GF-D8 (cell line): Measurements from ENCODE around the gene SRPK2.
"Not testable (repeated sequence)": the region's sequence is repeated elsewhere in the genome, so short reads cannot be mapped to it uniquely, and the experiment has no call there.

Experiments
- DNase-seq: peaks from one replicate; lab custom pipeline; 2025; lab: John Stamatoyannopoulos, UW

SRPK2 gene

GRCh38 chr7:105304040-105304895, 84.5 kb downstream of the SRPK2 start:
- DNase-seq = no peak

- DNase-seq = not testable (repeated sequence)
These were observed 88.1 kb downstream of the SRPK2 start for GRCh38 chr7:105300587-105300986.

GRCh38 chr7:105298439-105298894, 90.3 kb downstream of the SRPK2 start:
- DNase-seq = no peak

DNA sequence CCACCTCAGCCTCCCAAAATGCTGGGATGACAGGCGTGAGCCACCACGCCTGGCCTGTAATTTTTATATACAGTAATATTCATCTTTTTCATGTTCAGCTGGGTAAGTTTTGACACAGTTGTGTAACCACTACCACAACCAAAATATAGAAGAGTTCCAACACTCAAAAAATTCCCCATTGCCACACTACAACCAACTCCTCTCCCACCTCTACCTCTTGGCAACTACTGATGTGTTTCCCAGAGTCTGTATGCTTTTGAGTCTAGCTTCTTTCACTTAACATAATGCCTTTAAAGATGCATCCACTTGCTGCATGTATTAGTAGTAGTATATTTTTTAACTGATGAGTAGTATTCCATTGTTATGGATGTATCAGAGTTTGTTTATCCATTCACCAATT, 90.7 kb downstream of the SRPK2 start:
- no peak for DNase-seq

DNA sequence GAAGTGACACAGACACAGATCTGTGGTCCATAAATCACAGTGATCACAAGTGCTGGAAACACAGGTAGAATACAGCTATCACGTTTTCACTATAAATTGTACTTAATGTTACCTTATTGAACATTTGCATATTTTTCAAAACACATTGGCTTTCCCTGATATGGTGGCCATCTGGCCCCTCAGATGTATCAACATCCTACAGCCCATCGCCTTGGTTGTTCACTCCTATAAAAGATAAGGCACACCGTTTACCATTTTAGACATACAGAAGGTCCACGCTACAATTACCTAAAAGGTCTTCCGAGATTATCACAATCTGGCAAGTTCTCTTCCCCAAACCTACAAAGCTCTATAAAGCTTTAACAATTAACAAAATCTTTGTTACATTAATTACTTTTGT, 91.4 kb downstream of the SRPK2 start:
- no peak for DNase-seq

DNA sequence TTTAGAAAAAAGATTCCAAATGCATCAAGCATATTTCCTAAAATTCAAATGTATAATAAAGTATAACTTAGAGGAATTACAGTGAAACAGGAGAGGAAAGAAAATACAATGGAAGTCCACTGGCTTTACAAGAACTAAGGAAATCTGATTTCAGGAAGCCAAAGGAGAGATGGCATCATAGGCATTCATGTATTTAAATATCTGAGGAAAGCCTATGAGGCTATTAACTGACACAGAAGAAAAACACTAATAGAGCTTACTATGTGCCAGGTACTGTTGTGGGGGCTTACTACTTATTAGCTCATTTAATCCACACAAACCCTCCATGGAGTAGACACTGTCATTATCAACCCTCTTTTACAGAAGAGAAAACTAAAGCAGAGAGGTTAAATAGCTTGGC, 92.2 kb downstream of the SRPK2 start:
- DNase-seq = no peak

- DNase-seq = no peak
These were observed 92.9 kb downstream of the SRPK2 start for GRCh38 chr7:105295596-105296352.

DNA sequence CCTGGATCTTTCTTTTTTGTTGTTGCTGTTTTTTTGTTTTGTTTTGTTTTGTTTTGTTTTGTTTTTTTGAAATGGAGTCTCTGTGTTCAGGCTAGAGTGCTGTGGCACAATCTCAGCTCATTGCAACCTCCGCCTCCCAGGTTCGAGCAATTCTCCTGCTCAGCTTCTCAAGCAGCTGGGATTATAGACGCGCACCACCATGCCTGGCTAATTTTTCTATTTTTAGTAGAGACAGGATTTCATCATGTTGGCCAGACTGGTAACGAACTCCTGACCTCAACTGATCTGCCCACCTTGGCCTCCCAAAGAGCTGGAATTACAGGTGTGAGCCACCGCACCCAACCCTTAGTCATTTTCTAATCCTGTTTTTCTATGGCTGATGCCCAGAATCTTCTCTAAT, 94.2 kb downstream of the SRPK2 start:
- not testable (repeated sequence) for DNase-seq

DNA sequence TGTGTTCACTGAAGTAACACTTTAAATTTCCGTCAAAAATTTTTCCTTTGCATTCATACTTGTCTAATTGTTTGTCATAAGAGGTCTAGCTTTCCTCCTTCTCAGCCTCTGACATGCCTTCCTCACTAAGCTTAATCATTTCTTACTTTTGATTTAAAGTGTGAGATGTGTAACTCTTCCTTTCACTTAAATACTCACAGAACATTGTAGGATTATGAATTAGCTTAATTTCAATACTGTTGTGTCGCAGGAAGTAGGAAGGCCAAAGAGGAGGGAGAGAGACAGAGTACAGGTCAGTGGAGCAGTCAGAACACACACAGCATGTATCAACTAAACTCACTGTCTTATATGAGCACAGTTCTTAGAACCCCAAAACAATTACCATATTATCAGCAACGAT, 99.0 kb downstream of the SRPK2 start:
- DNase-seq = no peak

GRCh38 chr7:105286441-105286840, 102.3 kb downstream of the SRPK2 start:
- DNase-seq = no peak

DNA sequence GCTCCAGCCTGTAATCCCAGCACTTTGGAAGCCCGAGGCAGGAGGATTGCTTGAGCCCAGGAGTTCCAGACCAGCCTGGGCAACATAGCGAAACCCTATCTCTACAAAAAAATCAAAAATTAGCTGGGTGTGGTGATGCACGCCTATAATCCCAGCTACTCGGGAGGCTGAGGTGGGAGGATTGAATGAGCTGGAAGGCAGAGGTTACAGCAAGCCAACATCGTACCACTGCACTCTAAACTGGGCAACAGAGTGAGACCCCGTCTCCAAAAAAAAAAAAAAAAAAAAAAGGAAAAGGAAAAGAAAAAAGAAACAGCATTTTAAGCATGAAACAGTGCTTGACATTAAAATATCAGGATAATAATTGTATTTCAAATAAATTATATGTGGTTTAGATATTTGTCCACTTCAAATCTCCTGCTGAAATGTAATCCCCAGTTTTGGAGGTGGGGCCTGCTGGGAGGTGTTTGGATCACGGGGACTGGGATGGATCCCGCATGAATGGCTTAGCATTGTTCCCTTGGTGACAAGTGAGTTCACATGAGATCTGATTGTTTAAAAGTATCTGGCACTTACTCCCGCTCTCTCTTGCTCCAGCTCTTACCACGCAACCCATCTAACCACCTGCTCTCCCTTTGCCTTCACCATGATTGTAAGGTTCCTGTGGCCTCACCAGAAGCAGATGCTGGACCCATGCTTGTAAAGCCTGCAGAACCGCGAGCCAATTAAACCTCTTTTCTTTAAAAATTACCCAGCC, 103.4 kb downstream of the SRPK2 start:
- no peak for DNase-seq

- DNase-seq = no peak
These were observed 104.7 kb downstream of the SRPK2 start for GRCh38 chr7:105284014-105284413.

DNA sequence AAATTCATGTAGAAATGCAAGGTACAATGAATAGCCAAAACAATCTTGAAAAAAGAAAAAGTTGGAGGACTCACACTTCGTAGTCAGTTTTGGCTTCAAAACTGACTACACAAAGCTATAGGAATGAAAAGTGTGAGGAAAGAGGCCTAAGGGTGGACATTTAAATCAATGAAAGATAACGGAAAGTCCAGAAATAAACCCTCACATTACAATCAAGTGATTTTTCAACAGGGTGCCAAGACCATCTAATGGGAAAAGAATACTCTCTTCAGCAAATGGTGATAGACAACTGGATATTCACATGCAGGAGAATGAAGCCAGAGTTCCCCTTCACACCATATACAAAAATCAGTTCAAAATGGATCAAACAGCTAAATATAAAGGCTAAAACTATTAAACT, 106.8 kb downstream of the SRPK2 start:
- DNase-seq = no peak

GRCh38 chr7:105279688-105280007, 109.1 kb downstream of the SRPK2 start:
- no peak for DNase-seq

- no peak for DNase-seq
These were observed 109.6 kb downstream of the SRPK2 start for GRCh38 chr7:105278973-105279687.

DNA sequence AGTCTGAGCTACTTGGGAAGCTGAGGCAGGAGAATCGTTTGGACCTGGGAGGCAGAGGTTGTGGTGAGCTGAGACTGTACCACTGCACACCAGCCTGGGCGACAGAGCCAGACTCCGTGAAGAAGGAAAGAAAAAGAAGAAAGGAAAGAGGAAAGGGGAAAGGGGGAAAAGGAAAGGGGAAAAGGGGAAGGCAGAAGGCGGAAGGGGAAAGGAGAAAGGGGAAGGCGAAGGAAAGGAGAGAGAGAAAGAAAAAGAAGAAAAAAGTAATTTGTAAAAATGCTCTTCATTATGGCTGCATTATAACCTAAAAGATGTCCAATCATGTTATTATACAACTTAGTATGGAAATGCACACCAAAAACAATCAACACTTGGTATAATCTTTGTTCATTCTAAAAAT, 110.2 kb downstream of the SRPK2 start:
- no peak for DNase-seq

- no peak for DNase-seq
These were observed 111.4 kb downstream of the SRPK2 start for GRCh38 chr7:105277341-105277740.

DNA sequence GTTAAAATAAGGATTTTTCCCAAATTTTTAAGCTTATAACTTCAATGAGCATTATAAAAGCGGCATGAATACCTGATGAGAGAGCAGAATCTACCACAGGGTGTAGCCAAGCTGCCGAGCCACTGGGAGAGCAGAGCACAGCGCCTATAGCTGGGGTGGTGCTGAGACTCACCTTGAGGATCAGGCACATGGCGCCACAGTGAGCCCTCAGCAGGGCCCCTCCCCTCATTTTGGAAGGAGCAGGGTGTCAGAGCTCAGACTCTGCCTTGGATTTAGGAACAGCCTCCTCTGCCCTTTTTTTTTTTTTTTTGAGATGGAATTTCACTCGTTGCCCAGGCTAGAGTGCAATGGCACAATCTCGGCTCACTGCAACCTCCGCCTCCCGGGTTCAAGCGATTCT, 118.6 kb downstream of the SRPK2 start:
- DNase-seq = no peak

GRCh38 chr7:105269397-105269796, 119.3 kb downstream of the SRPK2 start:
- no peak for DNase-seq

GRCh38 chr7:105268511-105269392, 120.0 kb downstream of the SRPK2 start:
- peak; percentile 44 for DNase-seq

DNA sequence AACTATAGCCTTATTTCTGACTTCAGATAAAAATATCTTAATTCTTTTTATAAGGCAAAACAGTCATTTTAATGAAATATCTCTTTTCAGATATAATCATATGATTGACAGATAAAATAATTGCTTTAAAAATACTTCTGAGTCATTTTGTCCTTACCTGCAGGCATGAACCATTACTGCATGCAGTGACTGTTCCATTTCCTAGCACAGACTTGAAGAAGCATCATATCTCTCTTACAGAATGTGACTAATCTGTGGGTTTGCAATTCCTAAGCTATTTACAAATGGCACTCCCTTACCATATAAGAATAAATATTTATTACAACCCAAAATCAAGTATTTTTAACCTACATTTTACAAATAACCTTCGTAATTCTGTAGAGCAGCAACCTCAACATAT, 120.7 kb downstream of the SRPK2 start:
- no peak for DNase-seq
